ENCODE measurements around the gene PRKAG2. TPM values are rescaled to one million over a fixed set of nuclear protein-coding genes. Genes with fewer than 3 reads are reported as not detected.

Gene PRKAG2
- total and polyA plus RNA-seq, 9 donors: 9.3 to 37.7 (median 22.6) TPM

- intact Hi-C loops (cut with DNase I): no loop called here
- Histone ChIP-seq H3K4me3 (no peak overlapping the region), H3K36me3 (no peaks in the 10 kb centered on the region), H3K9me3 (no peaks in the 10 kb centered on the region), H3K27me3 (no peaks in the 10 kb centered on the region), H3K27ac (no peak overlapping the region), H3K4me1 (ENCODE audit: insufficient read depth) (peaks cover 2% of the 10 kb centered on the region)
- WGBS, 3 donors: 84 to 86% (median 84%) methylated on average over 13 of the region's 13 CpGs
- no peak for DNase-seq
- TF ChIP-seq CTCF (IDR thresholded peaks at IDR 0.05) (no peak), POLR2A (IDR thresholded peaks at IDR 0.05) (no peak), EP300 (IDR thresholded peaks at IDR 0.05) (no peak)
Observed at GRCh38 chr7:151590071-151590849, 286.7 kb downstream of the PRKAG2 start.

- Histone ChIP-seq H3K9me3 (no peaks in the 10 kb centered on the region), H3K36me3 (no peaks in the 10 kb centered on the region), H3K27ac (no peak overlapping the region), H3K4me3 (no peak overlapping the region), H3K4me1 (ENCODE audit: insufficient read depth) (peaks cover 2% of the 10 kb centered on the region), H3K27me3 (no peaks in the 10 kb centered on the region)
- 96 to 98% (median 98%) methylated on average over 9 of the region's 9 CpGs for WGBS, 3 donors
- TF ChIP-seq EP300 (IDR thresholded peaks at IDR 0.05): no peak
- TF ChIP-seq CTCF (IDR thresholded peaks at IDR 0.05): no peak
- no peak for TF ChIP-seq POLR2A (IDR thresholded peaks at IDR 0.05)
- intact Hi-C loops (cut with DNase I): no loop called here
- DNase-seq: no peak
Observed at GRCh38 chr7:151588982-151589381, 287.9 kb downstream of the PRKAG2 start.

- H3K36me3 ChIP-seq: no peaks in the 10 kb centered on the region
- 90 to 92% (median 92%) methylated on average over 14 of the region's 14 CpGs for WGBS, 3 donors
- no peaks in the 10 kb centered on the region for H3K27me3 ChIP-seq
- no peak for TF ChIP-seq CTCF (IDR thresholded peaks at IDR 0.05)
- TF ChIP-seq EP300 (IDR thresholded peaks at IDR 0.05): no peak
- TF ChIP-seq POLR2A (IDR thresholded peaks at IDR 0.05): no peak
- no peak for DNase-seq
- H3K4me1 ChIP-seq (ENCODE audit: insufficient read depth): no peaks in the 10 kb centered on the region
- no peak overlapping the region for H3K27ac ChIP-seq
- intact Hi-C loops (cut with DNase I): no loop called here
- H3K4me3 ChIP-seq: no peak overlapping the region
- H3K9me3 ChIP-seq: no peaks in the 10 kb centered on the region
Observed at GRCh38 chr7:151586531-151587260, 290.2 kb downstream of the PRKAG2 start.

GRCh38 chr7:151585744-151586393 is 291.0 kb downstream of the PRKAG2 start:
- H3K27ac ChIP-seq: no peak overlapping the region
- H3K27me3 ChIP-seq: no peaks in the 10 kb centered on the region
- 89 to 90% (median 90%) methylated on average over 18 of the region's 18 CpGs for WGBS, 3 donors
- TF ChIP-seq POLR2A (IDR thresholded peaks at IDR 0.05): no peak
- no peak for TF ChIP-seq EP300 (IDR thresholded peaks at IDR 0.05)
- TF ChIP-seq CTCF (IDR thresholded peaks at IDR 0.05): no peak
- DNase-seq: no peak
- intact Hi-C loops (cut with DNase I): no loop called here
- no peaks in the 10 kb centered on the region for H3K36me3 ChIP-seq
- no peak overlapping the region for H3K4me3 ChIP-seq
- no peaks in the 10 kb centered on the region for H3K4me1 ChIP-seq (ENCODE audit: insufficient read depth)
- H3K9me3 ChIP-seq: no peaks in the 10 kb centered on the region
